ENCODE measurements around the gene RSRC1. TPM values are rescaled to one million over a fixed set of nuclear protein-coding genes. Genes with fewer than 3 reads are reported as not detected.

Gene RSRC1
- total and polyA plus RNA-seq, 2 of the 13 experiments (the other 11 are each of a cell fraction or from before 2014, with no cell fraction given) = 4.9 to 63.0 TPM

DNA sequence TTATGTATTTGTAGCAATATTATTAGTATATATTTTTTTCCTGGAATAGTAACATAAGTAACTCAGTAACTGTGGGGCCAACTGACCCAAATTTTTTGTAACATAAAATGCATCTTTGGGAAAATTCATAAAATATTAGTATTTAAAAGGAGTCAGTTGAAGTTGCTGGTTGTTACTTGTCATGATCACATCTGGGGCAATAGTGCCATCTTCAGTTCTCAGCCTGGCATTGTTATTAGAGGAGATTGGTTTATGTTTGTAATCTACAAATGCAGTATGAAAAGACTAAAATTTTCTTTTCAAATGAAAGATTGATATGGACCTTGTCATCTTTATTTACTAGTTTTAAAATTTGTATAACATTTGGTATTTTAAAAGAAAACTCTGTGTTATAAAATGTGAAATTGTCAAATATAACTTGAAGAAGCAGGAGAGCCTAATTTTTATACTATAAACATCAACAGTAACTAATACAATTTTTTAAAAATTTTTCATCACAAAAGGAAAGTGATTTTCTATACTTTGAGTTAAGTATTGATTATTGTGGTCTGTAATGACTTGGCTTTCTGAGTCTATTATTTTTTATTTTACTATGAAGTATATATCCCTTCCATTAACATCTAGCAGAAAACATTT lies 422.3 kb downstream of the RSRC1 start:
- in situ Hi-C loops (cut with HindIII; ENCODE audit: extremely low pct_ligation_motif_present, low pct_unique_long_range_greater_than_20kb) = loop anchor here (10.0 to 25.0 kb wide), 3 partner anchors 255 to 920 kb away; no protein-coding TSS in a partner anchor

GRCh38 chr3:158535918-158536317 lies 426.0 kb downstream of the RSRC1 start:
- no peak for FAIRE-seq
- Histone ChIP-seq H3K4me1 (ENCODE audit: insufficient read depth, low read length) (no peaks in the 10 kb centered on the region), H3K27me3 (ENCODE audit: control insufficient read depth in 1 of 2, insufficient read depth in 2 of 2, low read length in 2 of 2) (no peaks in the 10 kb centered on the region), H4K20me1 (ENCODE audit: insufficient read depth, low read length) (no peaks in the 10 kb centered on the region), H3K36me3 (replicated peaks in 1 of 2; ENCODE audit: control insufficient read depth in 1 of 2, insufficient read depth in 2 of 2, low read length in 2 of 2) (no peaks in the 10 kb centered on the region), H3K27ac (ENCODE audit: extremely low read length, insufficient read depth, low read length) (no peak overlapping the region), H3K9ac (ENCODE audit: insufficient read depth, low read depth, low read length) (no peak overlapping the region), H3K9me3 (ENCODE audit: low read length) (no peaks in the 10 kb centered on the region), H2AFZ (ENCODE audit: low read length) (no peak overlapping the region), H3K4me2 (ENCODE audit: low read depth, low read length) (no peak overlapping the region), H3K4me3 (replicated peaks in 1 of 3; ENCODE audit: insufficient read depth in 1 of 3, low read depth in 2 of 3, low read length in 3 of 3) (no peak overlapping the region), H3K79me2 (ENCODE audit: insufficient read depth, low read length) (no peaks in the 10 kb centered on the region)
- in situ Hi-C loops (cut with HindIII; ENCODE audit: extremely low pct_ligation_motif_present, low pct_unique_long_range_greater_than_20kb) = loop anchor here (5.0 to 25.0 kb wide), 4 partner anchors 106 to 924 kb away; partner anchors contain the start of gene GFM1
- POLR2A ChIA-PET = no interaction called here
- WGBS (ENCODE audit: low lambda C conversion rate) = 90% methylated on average over 2 of the region's 2 CpGs
- DNase-seq (ENCODE audit: low spot score) = no peak
- CTCF ChIA-PET (ENCODE audit: low intra/inter-chr PET ratio, low total read pairs) = no interaction called here
- intact Hi-C loops (cut with micrococcal nuclease; ENCODE audit: unreplicated experiment) = loop anchor here (5.0 kb wide), 1 partner anchor 106 kb away; the partner anchor contains the start of gene GFM1
- ATAC-seq = no peak
- BruUV-seq (replicated peaks) = no TSS peak
- TF ChIP-seq NFAT5 (CRISPR knock-in tag; IDR thresholded peaks at IDR 0.05) = no peak
- TF ChIP-seq PITX1 (CRISPR knock-in tag; IDR thresholded peaks at IDR 0.05) = no peak

More for the DNA sequence above, 422.3 kb downstream of the RSRC1 start:
- Histone ChIP-seq H2AFZ (ENCODE audit: low read length) (no peak overlapping the region), H4K20me1 (ENCODE audit: insufficient read depth, low read length) (no peaks in the 10 kb centered on the region), H3K4me1 (ENCODE audit: insufficient read depth, low read length) (no peaks in the 10 kb centered on the region), H3K4me2 (ENCODE audit: low read depth, low read length) (no peak overlapping the region), H3K27ac (ENCODE audit: extremely low read length, insufficient read depth, low read length) (no peak overlapping the region), H3K27me3 (ENCODE audit: control insufficient read depth in 1 of 2, insufficient read depth in 2 of 2, low read length in 2 of 2) (no peaks in the 10 kb centered on the region), H3K4me3 (replicated peaks in 1 of 3; ENCODE audit: insufficient read depth in 1 of 3, low read depth in 2 of 3, low read length in 3 of 3) (no peak overlapping the region), H3K79me2 (ENCODE audit: insufficient read depth, low read length) (no peaks in the 10 kb centered on the region), H3K9ac (ENCODE audit: insufficient read depth, low read depth, low read length) (no peak overlapping the region), H3K9me3 (ENCODE audit: low read length) (no peaks in the 10 kb centered on the region), H3K36me3 (replicated peaks in 1 of 2; ENCODE audit: control insufficient read depth in 1 of 2, insufficient read depth in 2 of 2, low read length in 2 of 2) (no peaks in the 10 kb centered on the region)
- no peak for FAIRE-seq
- no peak for ATAC-seq
- peak; percentile 44 for DNase-seq (ENCODE audit: low spot score)
- intact Hi-C loops (cut with micrococcal nuclease; ENCODE audit: unreplicated experiment) = loop anchor here (1.0 kb wide), 2 partner anchors 98 to 914 kb away; no protein-coding TSS in a partner anchor
- TF ChIP-seq STAG1 (CRISPR knock-in tag; IDR thresholded peaks at IDR 0.05) = peak; percentile 72
- no peak for TF ChIP-seq FOSL1 (CRISPR knock-in tag; IDR thresholded peaks at IDR 0.05; ENCODE audit: borderline replicate concordance)
- peak; percentile 48 for TF ChIP-seq CTCF (CRISPR knock-in tag; IDR thresholded peaks at IDR 0.05)
- POLR2A ChIA-PET = no interaction called here
- CTCF ChIA-PET (ENCODE audit: low intra/inter-chr PET ratio, low total read pairs) = no interaction called here
- BruUV-seq (replicated peaks) = no TSS peak

All from HepG2 (cell line).